ENCODE measurements around the gene C1R.
A peak's percentile ranks its signal among the peaks of the same experiment; 100 is the strongest.
"Not testable (repeated sequence)": the region's sequence is repeated elsewhere in the genome, so short reads cannot be mapped to it uniquely, and the experiment has no call there.

The C1R gene

DNA sequence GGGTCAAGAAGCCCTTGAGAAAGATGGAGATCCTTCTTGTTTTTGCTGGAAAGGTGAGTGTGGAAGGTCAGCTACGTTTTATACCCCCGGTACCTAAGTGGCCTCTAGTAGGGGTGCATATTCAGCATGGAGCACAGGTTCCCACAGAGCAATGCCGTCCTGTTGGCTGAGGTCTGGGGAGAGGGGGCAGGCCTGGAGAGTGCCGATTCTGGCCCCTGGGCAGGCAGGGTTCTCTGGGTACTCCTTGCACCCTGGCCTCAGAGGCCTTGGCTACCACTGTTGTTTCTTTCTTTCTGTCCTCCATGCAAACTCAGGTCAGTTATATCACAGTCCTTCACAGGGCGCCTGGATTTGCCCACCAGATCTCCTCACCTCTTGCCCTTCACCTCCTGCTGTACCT, 27.9 kb upstream of the C1R start:
- DNase-seq (ENCODE audit: low spot score) = no peak

- no peak for DNase-seq (ENCODE audit: low spot score)
These were observed 26.6 kb upstream of the C1R start for GRCh38 chr12:7118881-7119280.

GRCh38 chr12:7117670-7118069, 25.4 kb upstream of the C1R start:
- no peak for DNase-seq (ENCODE audit: low spot score)

DNA sequence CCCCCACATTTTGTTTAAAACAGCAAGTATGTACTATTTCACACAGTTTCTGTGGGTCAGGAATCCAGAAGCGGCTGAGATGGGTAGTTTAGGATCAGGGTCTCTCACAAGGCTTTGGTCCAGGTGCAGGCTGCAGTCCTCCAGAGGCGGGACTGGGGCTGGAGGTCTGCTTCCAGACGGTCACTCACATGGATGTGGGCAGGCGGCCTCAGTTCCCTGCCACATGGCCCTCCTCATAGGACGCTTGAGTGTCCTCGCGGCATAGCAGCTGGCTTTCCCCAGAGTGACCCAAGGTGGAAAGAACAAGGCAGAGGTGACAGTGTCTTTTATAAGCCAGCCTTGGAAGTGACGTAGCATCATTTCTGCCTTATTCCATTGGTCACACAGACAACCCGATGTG, 24.7 kb upstream of the C1R start:
- DNase-seq (ENCODE audit: low spot score) = no peak

GRCh38 chr12:7116196-7116595, 24.0 kb upstream of the C1R start:
- DNase-seq (ENCODE audit: low spot score) = no peak

- DNase-seq (ENCODE audit: low spot score) = no peak
These were observed 22.6 kb upstream of the C1R start for GRCh38 chr12:7114851-7115250.

GRCh38 chr12:7114008-7114407, 21.8 kb upstream of the C1R start:
- DNase-seq (ENCODE audit: low spot score) = no peak

DNA sequence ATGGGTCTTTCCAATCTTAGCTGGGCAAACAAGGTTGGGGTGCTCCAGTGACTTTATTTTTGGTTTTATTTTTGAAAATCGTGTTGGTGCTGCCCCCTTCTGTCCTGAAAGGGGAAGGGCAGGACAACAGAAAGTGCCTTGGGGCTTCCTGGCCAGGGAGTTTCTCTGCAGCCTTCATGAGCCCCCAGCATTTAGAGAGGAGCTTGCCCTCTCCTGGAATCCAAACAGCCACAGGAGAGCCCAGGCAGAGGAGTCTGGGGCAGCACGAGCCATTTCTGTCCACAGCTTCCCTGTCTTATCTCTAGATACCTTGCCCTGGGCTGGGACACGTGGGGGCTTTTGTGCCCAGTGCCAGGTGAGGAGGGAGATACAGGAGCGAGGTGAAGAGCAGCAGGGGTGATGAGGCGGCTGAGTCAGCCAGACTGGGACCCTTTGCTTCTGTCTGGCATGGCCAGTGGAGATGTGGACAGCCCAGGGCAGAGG, 21.2 kb upstream of the C1R start:
- peak; percentile 56 for DNase-seq (ENCODE audit: low spot score)

DNA sequence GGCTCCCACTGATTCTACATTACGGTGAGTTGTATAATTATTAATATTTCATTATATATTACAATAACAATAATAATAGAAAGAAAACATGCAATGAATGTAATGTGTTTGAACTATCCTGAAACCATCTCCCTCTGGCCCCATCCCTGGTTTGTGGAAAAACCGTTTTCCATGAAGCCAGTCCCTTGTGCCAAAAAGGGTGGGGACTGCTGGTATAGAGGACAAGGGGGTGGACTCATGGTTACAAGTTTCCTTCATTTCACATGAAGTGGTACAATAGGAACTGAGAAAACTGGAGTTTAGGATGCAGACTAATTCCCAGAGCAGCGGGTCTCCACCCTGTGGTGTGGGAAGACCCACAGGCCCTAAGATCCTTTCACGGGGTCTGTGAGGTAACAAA, 19.8 kb upstream of the C1R start:
- DNase-seq (ENCODE audit: low spot score) = no peak

DNA sequence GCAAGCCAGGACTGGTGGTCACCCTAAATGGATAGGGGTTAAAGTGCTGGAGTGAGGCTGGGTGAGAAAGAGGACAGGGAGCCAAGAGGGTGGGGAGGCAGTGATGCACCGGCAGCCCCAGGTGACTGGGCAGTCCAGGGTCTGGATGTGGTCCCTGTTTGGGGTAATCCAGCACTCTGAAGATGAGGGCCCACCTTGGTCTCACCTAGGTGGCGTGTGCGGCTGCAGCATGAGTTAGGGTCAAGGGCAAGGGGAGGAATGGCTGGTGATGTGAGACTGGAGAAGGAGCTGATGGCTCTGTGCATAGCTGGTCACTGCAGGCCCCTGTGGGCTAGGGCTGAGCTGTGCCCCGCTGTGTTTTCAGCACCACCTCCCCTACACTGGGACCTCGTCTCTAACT, 18.4 kb upstream of the C1R start:
- no peak for DNase-seq (ENCODE audit: low spot score)

- no peak for DNase-seq (ENCODE audit: low spot score)
These were observed 17.3 kb upstream of the C1R start for GRCh38 chr12:7109572-7109920.

DNA sequence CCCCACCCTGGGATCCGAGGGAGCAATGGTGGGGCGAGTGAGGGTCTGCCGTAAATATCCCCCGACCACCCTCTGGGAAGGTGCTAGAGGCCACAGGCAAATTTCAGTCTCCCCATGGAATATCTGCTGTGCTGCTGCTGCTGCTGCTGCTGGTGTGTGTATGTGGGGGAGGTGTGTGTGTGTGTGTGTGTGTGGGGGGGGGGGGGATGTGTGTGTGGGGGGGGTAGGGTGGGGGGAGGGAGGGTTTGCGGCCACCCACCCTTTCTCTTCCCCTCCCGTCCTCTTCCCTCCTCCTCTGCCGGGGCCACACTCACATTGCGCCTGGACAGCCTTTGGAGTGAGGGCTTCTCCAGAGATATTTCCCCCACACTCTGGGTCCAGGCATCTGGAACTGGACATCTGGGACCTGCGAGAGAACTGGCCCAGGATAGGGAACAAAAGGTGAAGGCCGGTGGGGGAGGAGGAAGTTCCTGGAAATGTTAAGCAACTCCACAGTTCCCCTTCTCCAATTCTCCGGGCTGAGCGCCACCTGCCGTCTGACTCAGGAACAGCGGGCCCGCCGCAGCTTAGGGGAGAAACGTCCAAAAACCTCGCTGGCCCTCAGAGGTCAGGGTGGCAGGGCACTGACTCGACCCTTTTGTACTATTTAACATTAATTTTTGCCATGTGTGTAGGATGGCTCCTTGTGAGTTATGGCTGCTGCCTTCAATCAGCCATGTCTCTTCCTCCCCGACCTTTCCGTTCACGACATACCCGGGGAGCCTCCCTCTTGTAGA, 16.7 kb upstream of the C1R start, which contains the start of gene C1RL:
TSS of gene C1RL (minus strand) at position 419 of the 776 bp plus-strand sequence. CDS start at position 385, 34 bp downstream.
- DNase-seq (ENCODE audit: low spot score) = peak; percentile 79

DNA sequence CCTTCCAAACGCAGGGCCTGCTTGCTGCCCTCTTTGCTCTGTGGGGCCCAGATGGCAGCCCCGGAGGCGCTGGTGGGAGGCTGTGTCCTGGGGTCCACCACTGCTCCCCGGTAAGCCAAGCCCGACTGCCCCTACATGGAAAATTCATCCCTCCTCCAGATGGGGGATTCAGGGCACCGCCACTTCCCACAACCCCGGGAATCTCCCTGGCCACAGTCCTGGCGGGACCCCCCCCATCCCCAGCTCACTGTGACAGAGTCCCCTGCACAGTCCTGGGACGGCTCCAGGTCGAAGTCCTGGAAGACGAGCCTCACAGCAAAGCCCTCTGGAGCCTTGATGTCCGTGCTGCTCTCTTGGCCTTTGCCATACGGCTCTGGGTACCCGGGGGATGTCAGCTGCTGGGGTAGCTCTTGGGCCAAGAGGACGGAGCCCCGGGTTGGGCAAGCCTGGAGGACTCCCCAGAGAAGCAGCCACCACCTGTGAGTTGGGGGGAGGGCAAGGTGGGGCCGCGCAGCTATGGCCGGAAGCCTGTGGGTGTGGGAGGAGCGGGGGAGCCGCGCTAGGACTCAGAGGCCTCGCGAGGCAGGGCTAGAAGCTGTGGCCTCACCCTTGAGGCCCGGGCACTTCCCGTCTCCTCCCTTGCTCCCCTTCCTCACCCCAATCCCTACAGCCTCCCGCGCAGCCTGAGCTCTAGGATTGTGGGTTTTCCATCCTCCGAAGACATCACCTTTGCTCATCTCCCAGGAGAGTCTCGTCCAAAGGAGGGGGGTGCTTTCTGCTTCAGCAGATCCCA, 16.0 kb upstream of the C1R start:
- DNase-seq (ENCODE audit: low spot score) = peak; percentile 77

DNA sequence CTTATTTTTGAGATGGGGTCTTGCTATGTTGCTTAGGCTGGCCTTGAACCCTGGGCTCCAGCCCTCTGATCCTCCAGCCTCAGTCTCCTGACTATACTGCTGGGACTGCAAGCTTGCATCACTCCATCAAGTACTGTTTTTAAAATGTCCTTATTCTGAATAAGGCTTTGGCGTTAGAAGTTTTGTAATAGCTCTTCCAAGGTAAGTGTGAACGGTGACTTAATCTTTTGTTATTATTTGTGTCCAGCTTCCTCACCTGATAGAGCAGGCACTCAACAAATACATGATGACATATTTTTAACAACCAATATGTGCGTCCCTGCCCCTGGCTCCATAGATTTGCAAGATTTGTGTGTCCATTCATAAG, 15.4 kb upstream of the C1R start:
- DNase-seq (ENCODE audit: low spot score) = no peak

- DNase-seq (ENCODE audit: low spot score) = not testable (repeated sequence)
These were observed 14.9 kb upstream of the C1R start for GRCh38 chr12:7107181-7107580.

DNA sequence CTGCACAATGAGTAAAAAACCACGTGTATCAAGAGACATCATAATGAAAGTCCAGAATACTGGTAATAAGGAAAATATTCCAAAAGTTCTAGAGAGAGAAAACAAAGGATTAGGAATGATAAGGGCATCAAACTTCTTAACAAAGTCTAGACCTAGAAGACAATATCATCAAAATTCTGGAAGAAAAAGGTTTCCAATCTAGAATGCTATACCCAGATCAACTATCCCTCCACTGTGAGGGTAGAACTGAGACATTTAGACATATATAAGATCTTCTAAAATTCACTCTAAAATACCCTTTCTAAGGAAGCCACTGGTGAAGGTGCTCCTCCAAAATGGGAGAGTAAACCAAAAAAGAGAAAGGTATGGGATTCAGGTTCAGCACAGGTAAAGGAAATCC, 13.8 kb upstream of the C1R start:
- no peak for DNase-seq (ENCODE audit: low spot score)

DNA sequence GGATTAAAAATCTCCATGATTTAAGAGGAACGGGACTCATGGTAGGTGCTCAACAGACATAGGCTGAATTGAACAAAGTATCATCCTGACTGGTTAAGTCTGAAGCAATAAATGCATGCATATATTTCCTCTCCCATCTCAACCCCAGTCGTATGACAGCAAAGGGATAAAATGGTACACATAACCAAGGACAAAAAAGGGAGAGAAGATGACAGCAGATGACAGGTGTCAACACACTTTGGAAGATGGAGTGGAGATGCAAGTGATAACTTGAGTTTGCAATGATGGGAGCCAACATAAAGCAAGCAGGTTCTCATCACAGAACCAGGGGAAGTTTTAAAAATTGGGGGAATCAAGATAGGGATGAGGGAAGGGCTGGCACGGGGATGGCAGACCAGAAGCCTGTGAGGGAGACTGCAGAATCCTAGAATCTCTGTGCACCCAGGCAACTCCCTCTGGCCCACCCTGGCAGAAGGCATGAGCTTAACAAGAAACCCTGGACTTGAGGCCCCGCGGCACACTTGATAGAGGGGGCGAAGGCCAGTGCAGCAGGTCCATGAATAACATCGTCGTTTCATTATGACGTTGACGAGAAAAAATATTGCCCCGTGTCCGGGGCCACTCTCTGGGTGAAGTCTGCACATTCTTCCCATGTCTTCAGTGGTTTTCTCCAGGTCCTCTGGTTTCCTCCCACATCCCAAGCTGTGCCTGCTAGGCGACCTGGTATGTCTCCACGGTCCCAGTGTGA, 11.8 kb upstream of the C1R start:
- no peak for DNase-seq (ENCODE audit: low spot score)

GRCh38 chr12:7102582-7102981, 10.3 kb upstream of the C1R start:
- DNase-seq (ENCODE audit: low spot score) = no peak

- DNase-seq (ENCODE audit: low spot score) = no peak
These were observed 9.5 kb upstream of the C1R start for GRCh38 chr12:7101694-7102131.

DNA sequence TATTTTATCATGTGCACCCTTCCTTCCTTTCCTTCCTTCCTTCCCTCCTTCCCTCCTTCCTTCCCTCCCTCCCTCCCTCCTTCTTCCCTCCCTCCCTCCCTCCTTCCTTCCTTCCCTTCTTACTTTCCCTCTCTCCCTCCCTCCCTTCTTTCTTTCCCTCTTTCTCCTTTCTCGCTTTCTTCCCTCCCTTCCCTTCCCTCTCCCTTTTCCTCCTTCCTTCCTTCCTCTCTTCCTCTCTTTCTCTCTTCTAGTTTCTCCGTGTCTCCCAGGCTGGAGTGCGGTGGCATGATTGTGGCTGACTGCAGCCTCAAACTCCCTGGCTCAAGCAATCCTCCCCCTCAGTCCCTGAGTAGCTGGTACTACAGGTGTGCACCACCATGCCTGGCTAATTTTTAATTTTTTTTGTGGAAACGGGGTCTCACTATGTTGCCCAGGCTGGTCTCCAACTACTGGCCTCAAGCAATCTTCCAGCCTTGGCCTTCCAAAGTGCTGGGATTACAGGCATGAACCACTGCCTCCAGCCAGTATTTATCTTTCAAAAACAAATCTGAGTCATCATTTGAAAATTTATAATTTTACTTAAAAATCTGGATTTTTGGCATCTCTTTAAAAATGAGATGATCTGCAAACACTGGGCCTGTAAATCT, 8.9 kb upstream of the C1R start:
- DNase-seq (ENCODE audit: low spot score) = no peak

- no peak for DNase-seq (ENCODE audit: low spot score)
These were observed 8.0 kb upstream of the C1R start for GRCh38 chr12:7100239-7100638.

GRCh38 chr12:7099290-7099996, 7.2 kb upstream of the C1R start:
- no peak for DNase-seq (ENCODE audit: low spot score)
